ENCODE measurements around the gene HFE. TPM values are rescaled to one million over a fixed set of nuclear protein-coding genes. Genes with fewer than 3 reads are reported as not detected.
"Not testable (repeated sequence)": the region's sequence is repeated elsewhere in the genome, so short reads cannot be mapped to it uniquely, and the experiment has no call there.

Gene HFE
- 10 to 100 TPM in 1 of 4 donors, 1 to 10 TPM in 3; 5.3 to 10.7 (median 8.8) TPM for total RNA-seq

GRCh38 chr6:26087284-26088115 lies at the start of gene HFE:
Gene HFE (plus strand): TSS chr6:26087429. CDS start chr6:26087441, 12 bp downstream.
- no peak for TF ChIP-seq CTCF (IDR thresholded peaks at IDR 0.05)
- DNase-seq (ENCODE audit: low spot score), result no peak
- peak; percentile 88 for ATAC-seq (ENCODE audit: low FRiP score)

GRCh38 chr6:26041946-26042345 lies 45.3 kb upstream of the HFE start:
- no peak for ATAC-seq (ENCODE audit: low FRiP score)
- no peak for TF ChIP-seq CTCF (IDR thresholded peaks at IDR 0.05)

GRCh38 chr6:26043384-26044139 lies 43.7 kb upstream of the HFE start:
- DNase-seq (ENCODE audit: low spot score) (no peak), ATAC-seq (ENCODE audit: low FRiP score) (peak; percentile 92)
- TF ChIP-seq CTCF (IDR thresholded peaks at IDR 0.05), result no peak

More at GRCh38 chr6:26041946-26042345, 45.3 kb upstream of the HFE start:
- DNase-seq (ENCODE audit: low spot score), result no peak

GRCh38 chr6:26044140-26045064 lies 42.8 kb upstream of the HFE start:
- DNase-seq (ENCODE audit: low spot score), result no peak
- ATAC-seq (ENCODE audit: low FRiP score), result peak; percentile 33
- no peak for TF ChIP-seq CTCF (IDR thresholded peaks at IDR 0.05)

- ATAC-seq (ENCODE audit: low FRiP score), result peak; percentile 69
- no peak for TF ChIP-seq CTCF (IDR thresholded peaks at IDR 0.05)
- DNase-seq (ENCODE audit: low spot score), result peak; percentile 80
Observed at GRCh38 chr6:26045065-26045927, 41.9 kb upstream of the HFE start.

GRCh38 chr6:26045928-26046368 lies 41.3 kb upstream of the HFE start:
- TF ChIP-seq CTCF (IDR thresholded peaks at IDR 0.05), result no peak
- ATAC-seq (ENCODE audit: low FRiP score) (no peak), DNase-seq (ENCODE audit: low spot score) (no peak)

GRCh38 chr6:26047329-26047728 lies 39.9 kb upstream of the HFE start:
- ATAC-seq (ENCODE audit: low FRiP score); DNase-seq (ENCODE audit: low spot score): not testable (repeated sequence)

Measured in omental fat pad (tissue), 4 donors.